AG10803 (cell line): ENCODE results near the gene UVRAG.
A peak's percentile ranks its signal among the peaks of the same experiment; 100 is the strongest.
"Not testable (repeated sequence)": the region's sequence is repeated elsewhere in the genome, so short reads cannot be mapped to it uniquely, and the experiment has no call there.

Experiments
- DNase-seq: peaks from one replicate; pipeline ENCODE4 v3.0.0; 2010; ENCODE audit warnings: low read depth
- H3K4me3 ChIP-seq: 2 replicates; pipeline ENCODE4 v1.5.1; 2011; ENCODE audit warnings: mild to moderate bottlenecking, low read length, control low read depth
- TF ChIP-seq, protein P1 (sequence below): conservative IDR thresholded peaks from 2 replicates; pipeline ENCODE4 v1.5.1; 2011; ENCODE audit warnings: mild to moderate bottlenecking, low read length, control low read depth, inconsistent platforms

UVRAG gene

DNA sequence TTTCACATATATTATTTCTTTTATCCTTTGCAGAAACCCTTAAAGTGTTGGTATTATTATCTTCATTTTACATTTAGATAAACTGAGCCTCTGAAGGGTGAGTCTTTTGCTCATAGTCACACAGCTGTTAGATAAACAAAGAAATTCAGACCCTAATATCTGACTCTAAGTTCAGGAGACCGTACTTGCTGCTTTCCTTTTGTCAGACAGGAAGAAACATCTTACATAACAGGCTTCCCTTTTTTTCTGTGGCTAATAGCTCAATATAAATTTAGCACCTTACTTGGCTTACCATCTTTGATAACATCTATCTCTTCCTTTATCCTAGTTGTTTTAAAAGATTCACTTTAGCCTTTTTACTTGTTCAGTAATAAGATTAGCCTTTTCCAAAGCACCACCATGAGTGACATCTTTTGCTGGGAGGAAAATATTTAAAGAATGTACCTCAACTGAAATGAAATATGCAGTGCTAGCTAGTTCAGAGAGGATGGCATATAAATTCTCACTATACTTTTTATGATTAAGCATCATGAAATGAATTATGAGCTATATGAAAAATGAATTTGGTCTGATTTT lies 262.7 kb downstream of the UVRAG start:
- TF ChIP-seq, protein P1, sequence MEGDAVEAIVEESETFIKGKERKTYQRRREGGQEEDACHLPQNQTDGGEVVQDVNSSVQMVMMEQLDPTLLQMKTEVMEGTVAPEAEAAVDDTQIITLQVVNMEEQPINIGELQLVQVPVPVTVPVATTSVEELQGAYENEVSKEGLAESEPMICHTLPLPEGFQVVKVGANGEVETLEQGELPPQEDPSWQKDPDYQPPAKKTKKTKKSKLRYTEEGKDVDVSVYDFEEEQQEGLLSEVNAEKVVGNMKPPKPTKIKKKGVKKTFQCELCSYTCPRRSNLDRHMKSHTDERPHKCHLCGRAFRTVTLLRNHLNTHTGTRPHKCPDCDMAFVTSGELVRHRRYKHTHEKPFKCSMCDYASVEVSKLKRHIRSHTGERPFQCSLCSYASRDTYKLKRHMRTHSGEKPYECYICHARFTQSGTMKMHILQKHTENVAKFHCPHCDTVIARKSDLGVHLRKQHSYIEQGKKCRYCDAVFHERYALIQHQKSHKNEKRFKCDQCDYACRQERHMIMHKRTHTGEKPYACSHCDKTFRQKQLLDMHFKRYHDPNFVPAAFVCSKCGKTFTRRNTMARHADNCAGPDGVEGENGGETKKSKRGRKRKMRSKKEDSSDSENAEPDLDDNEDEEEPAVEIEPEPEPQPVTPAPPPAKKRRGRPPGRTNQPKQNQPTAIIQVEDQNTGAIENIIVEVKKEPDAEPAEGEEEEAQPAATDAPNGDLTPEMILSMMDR = no peak
- H3K4me3 ChIP-seq = no peak overlapping the region
- no peak for DNase-seq

DNA sequence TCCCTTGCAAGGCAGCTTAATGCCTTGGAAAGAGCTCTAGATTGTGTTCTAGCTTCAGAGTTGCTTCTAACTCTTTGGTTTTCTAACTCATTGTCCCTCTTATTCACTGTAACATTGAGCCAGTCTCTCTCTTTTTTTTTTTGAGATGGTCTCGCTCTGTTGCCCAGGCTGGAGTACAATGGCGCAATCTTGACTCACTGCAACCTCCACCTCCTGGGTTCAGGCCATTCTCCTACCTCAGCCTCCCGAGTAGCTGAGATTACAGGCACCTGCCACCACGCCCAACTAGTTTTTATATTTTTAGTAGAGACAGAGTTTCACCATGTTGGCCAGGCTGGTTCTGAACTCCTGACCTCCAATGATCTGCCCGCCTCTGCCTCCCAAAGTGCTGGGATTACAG lies 266.1 kb downstream of the UVRAG start:
- not testable (repeated sequence) for DNase-seq, H3K4me3 ChIP-seq

DNA sequence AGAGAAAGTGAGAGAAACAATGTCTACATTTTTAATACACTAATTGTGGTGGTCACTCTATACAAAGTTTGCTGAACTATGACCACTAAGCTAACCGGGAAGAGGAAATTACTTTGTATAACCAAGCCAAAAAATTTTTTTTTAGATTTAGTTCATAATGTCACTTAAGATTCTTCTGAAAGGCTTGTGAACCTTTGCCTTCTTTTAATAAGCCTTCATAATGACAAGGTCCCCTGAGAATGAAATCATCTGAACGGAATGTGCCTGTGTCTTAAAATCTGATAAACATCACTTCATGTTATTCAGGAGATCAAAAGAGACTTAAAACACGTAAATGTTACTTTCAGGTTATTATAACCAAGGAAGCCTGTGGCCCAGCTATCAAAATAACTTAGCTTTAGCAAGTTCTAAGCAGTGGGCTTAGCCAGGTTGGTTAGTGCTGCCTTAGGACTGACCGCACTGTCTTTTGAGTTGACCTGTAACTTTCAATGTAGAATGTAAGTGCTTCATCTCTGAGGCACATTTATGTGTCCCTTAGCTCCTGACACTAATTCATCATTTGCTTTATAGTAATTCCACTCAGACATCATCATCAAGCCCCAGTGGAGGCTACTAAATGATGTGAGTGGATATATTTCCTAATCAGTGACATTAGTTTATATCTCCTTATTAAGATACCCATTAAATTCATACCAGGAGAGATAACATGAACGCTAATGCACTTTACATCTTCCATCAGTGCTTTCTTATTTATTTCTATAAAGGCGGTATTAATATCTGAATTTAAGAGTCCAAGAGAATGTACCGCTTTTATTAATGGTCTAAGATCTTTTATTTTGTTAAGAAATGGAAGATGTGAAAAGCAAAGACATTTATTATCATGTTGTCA lies 268.8 kb downstream of the UVRAG start:
- no peak for DNase-seq
- H3K4me3 ChIP-seq = no peak overlapping the region
- TF ChIP-seq, protein P1 = no peak

DNA sequence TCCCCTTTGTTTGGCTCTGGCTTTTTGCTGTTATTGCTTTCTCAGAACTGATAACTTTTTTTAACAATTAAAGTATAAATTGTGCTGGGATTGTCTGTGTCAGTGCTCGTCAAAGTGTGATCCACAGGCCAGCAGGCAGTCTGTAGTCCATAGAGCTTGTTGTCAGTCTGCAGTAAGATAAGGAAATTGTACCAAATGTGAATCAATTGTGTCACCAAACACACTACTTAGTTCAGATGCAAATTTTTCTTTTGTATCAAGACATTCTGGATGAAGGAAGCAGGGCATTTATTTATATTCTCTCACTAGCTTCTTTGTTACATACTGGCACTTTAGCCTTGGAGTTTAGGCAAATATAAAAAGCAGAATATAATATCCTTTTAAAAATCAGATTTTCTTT lies 270.3 kb downstream of the UVRAG start:
- TF ChIP-seq, protein P1 = no peak
- no peak overlapping the region for H3K4me3 ChIP-seq
- DNase-seq = no peak

DNA sequence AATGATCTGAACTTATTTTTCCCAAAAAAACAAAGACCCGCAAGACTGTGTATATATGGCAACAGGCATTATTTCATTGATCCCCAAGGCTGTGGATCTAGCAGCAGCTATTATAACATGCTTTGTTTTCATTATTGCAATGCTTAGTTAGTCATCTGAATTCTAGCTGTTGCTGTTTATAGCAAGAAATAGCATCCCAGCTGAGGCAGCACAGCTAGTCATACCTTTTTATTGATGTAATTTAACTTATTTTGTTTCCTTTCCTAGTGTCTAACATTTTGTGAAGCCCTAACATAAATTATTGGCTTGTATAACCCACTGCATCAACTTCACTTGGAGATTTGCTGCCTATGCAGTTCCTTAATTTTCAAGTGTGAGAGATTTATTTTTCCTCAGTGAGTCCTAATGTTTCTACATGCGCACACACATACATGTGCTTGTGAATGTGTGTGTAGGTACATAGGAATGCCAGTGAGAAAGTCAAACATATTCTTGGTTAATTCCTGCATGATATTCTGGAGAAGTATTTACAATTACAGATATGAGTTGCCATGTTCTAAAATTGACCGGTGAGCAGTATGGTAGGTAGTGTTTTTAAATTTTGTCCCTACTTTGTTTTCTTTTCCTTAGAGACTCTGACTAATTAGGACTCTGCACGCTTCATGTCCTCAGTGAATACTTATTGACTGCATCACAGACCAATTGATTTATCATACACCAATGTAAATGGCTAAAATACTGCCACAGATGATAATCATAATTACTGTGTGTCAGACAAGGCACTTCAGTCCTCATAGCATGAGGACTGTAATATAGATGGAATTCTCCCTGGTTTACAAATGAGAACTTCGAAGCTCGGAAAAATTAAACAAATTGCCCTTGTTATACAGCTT lies 272.0 kb downstream of the UVRAG start:
- TF ChIP-seq, protein P1 = no peak
- H3K4me3 ChIP-seq = no peak overlapping the region
- DNase-seq = peak; percentile 67

DNA sequence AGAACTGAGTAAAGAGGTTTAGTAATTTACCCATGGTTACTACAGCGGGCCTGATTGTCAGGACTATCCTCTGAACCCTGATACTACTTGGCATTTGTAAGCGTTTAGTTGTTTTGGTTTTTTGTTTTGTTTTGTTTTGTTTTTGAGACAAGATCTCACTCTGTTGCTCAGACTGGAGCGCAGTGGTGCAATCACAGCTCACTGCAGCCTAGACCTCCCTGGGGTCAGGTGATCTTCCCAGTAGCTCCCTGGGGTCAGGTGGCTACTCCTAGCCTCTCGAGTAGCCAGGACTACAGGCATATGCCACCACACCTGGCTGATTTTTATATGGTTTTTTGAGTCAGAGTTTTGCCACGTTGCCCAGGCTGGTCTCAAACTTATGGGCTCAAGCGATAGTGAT lies 272.7 kb downstream of the UVRAG start:
- TF ChIP-seq, protein P1 = no peak
- no peak for DNase-seq
- H3K4me3 ChIP-seq = no peak overlapping the region

DNA sequence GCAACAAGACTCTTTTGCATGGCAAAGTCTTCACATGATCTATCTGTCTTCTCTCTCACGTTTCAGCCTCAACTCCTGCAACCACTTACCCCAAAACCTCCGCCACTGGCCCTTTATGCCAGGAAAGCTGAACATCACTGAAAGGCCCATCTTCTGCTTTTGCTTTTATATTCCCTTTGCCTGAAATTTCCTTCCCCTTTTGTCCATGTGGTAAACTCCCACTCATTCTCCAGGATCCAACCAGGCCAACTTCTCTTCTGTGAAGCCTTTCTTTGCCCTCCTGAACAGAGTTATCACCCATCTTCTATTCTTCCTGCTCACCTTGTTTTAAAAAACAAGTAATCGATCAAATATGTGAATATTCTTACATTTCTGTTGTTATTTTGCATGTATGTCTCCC lies 273.5 kb downstream of the UVRAG start:
- TF ChIP-seq, protein P1 = no peak
- DNase-seq = no peak
- no peak overlapping the region for H3K4me3 ChIP-seq
